ENCODE measurements around the gene SREK1IP1.
"Not testable (repeated sequence)": the region's sequence is repeated elsewhere in the genome, so short reads cannot be mapped to it uniquely, and the experiment has no call there.

Gene SREK1IP1

DNA sequence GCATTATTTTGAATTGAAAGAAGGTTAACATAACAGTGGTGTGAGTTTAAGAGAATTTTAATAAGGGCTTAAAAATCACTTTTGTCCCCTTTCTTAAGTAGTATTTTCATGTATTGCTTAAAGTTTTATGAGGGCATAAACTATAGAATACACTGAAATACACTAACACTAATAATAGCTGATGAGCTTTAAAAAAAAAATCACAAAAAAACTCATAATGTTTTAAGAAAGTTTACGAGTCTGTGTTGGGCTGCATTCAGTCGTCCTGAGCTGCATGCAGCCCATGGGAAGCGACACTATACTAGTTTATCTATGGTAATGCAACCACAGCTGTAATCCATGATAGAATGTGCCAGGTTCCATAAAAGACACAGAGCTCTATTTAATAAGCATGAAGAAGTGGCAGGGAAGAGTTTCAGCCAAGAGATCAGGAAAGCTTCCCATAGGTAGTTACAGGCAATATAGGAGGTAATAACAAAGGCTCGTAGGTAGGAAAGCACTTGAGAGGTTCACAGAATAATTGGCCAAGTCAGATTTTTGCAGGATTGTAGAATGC lies 4.5 kb downstream of the SREK1IP1 start:
- no peak for DNase-seq

DNA sequence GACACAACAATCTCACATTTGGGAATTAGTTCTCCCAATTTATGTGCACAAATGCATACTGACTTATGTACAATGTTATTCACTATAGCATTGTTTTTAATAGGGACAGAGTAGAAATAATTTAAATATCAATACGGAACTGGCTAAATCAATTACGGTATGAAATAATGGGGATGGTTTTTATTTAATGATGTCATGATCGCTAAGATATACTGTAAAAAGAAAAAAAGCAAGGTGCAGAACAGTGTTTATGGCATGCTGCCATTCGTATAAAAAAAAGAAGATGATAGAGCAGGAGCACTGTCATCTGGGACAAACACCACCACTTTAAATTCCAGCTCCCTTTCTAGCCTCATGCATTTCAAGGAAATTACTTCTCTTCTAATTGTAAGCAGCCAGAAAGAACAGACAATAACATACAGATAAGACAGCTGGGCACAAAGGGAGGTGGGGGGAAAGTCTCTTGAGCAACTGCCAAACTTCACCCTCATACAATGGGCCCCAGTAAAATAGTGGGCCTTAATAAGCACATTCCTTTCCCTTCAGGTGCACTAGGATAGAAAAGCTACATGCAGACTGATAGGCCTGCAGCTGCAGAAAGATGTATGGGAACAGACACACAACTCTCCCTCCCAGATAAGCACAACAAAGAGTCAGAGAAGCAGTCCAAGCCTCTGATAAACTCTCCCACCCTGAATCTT lies 8.4 kb downstream of the SREK1IP1 start:
- DNase-seq: no peak

DNA sequence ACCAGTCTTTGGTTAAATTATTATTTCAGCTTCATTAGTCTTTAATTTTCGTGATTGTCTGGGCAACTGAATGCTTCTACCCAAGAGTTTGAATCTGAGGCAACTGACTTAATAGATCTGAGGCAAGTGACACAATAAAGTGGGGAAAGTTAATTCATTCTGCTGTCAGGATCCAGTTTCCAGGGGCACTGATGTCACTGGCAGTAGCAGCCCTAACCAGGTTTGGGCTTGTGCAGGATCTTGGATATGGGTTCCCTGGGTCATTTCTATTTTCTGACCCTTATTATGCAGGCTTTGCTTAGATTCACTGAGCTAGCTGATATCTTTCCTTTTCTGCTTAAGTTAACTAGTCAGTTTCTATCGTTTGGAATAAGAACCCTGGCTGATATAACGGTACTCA lies 9.6 kb downstream of the SREK1IP1 start:
- no peak for DNase-seq

DNA sequence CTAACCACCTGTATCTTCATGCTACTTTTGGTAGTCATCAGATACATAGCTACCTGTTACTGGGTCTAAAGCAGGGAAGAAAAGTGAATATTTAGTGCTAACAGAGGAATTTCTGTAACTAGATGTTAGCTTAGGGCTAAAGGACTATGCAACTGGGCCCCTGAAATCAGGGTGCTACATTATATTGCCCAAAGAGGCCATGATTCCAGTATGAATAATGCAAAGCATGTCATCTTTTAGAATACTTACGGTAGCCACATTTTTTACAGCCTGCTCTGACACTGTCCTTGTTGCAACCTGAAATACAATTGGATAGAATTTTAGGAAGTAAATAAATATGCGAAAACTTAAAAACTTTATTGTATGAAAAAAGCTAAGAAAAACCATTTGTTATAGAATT lies 14.4 kb downstream of the SREK1IP1 start:
- no peak for DNase-seq

DNA sequence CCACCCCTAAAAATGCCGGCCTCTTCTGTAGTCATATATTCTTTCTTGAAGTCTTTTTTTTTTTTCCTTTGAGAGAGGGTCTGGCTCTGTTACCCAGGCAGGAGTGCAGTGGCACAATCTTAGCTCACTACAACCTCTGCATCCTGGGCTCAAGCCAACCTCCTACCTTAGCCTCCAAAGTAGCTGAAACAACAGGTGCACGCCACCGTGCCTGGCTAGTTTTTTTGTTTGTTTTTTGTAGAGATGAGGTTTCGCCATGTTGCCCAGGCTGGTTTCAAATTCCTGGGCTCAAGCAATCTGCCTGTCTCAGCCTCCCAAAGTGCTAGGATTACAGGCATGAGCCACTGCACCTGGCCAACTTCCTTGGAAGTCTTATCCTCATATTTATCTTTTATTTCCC lies 19.1 kb downstream of the SREK1IP1 start:
- no peak for DNase-seq

DNA sequence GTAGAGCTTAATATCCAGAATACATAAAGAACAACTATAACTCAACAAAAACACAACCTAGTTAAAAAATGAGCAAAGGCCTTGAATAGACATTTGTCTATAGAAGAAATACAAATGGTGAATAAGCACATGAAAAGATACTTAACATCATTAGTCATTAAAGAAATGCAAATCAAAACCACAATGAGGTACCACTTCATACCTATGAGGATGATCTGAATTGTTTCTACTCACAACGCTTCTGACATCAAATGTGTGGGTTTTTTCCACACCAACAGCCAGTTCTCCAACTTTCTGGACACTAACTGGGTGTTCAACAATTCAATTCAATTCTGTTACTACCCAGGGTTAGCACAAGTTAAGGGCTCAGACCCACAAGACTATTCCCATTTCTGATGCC lies 22.0 kb downstream of the SREK1IP1 start:
- no peak for DNase-seq

DNA sequence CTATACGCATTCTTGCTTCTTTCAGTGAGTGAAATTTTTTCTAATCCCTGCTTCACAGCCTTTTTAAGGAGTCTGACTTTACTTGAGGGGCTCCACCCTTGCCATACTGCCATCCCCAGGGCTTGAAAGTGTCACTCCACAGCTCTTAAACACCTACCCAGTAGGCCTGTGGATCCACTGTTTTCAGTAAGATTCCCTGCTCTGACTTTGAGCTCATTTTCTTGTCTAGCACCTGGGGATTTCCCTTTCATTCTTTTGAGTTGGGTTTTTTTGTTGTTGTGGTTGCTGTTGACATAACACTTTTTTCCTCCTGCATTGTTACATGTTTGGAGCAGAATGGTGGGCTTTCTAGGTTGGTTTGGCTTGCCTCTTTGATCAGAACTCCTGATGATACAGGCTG lies 23.6 kb downstream of the SREK1IP1 start:
- DNase-seq: no peak

DNA sequence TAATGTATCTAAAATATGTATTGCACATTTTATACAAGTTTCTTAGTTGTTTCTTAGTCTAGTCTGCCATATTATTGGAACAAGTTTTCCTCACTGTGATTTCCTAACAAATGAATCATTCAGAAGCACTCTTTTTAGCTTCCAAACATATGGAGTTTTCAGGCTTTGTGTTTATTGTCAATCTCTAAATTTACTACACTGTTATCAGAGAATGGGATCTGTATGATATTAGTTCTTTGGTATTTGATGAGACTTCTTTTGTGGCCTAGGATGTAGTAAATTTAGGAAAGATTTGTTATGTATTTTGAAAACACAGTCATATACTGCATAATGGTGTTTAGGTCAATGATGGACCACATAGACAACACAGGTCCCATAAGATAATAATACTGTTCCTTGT lies 25.7 kb downstream of the SREK1IP1 start:
- no peak for DNase-seq

DNA sequence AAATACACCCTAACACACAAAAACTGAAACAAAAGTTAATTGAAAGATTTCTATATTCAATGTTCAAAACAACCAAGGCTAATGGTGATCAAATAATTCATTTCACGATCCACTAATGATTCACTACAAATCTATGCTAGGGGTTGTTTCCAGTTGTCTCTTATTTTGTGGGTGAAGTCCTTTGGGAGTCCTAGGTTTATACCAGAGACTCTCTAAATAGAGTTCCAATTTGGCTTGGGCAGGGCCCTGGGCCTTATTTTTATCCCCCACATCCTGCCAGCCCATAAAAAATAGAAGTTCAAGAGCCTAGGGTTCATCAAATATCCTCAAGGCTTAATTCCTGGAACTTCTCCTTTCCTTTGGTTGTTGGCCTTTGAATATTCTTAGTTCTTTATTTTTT lies 26.1 kb downstream of the SREK1IP1 start:
- DNase-seq: no peak

DNA sequence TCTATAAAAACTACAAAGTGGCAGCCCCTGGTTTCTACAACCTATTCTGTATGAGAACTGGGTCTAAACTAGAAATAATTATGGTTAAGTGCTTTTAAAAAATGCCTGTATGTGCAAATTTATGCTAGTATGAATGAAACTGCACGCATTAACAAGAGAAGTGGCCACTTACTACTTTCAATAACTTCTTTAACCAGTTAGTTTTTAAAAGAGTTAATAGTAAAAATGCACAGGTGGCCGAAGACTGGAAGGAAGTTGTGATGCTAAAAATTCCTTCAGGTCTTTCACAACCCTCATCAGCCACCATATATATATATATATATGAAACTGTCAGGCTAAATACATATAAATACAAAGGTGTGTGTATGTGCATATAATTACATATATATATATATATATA lies 41.3 kb downstream of the SREK1IP1 start:
- no peak for DNase-seq

DNA sequence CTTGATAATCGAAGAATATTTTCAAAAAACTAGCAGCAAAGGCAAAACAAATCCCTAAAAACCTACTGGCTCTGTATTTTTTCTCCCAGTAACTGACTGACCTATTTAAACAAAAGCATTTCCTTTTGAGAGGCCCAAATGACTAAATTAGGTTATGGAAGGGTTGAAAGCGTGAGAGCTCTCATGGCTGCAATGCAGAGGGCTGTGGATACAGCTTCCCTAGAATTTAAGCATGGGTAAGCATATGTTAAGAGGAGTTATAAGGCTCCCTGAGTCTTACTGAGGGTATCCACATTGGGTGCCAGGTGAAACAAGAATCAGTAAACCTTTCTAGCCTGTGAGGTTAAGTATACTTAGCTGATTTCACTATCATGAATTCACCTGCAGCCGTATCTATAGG lies 45.9 kb downstream of the SREK1IP1 start:
- no peak for DNase-seq

DNA sequence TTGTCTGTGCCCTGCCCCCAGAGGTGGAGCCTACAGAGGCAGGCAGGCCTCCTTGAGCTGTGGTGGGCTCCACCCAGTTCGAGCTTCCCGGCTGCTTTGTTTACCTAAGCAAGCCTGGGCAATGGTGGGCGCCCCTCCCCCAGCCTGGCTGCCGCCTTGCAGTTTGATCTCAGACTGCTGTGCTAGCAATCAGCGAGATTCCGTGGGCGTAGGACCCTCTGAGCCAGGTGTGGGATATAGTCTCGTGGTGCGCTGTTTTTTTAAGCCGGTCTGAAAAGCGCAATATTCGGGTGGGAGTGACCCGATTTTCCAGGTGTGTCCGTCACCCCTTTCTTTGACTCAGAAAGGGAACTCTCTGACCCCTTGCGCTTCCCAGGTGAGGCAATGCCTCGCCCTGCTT lies 54.0 kb downstream of the SREK1IP1 start:
- not testable (repeated sequence) for DNase-seq

DNA sequence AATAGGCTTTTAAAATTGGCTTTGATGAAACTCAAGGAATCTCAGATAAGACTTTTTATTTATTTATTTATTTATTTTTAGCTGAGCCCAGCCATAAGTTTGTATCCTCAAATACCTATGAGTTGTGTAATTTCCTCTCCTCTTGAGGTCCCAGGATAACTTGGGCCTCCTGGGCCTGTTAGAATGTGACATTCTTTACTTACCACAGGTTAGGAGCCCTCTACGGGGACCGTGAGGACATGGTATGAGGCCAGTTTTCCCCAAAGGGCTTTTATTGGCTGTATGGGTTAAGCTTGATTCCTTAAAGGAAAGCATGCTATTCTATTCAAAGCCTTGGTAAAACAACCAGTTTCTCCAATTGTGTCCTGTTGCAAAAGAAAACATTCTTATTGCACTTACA lies 61.3 kb downstream of the SREK1IP1 start:
- DNase-seq: no peak

DNA sequence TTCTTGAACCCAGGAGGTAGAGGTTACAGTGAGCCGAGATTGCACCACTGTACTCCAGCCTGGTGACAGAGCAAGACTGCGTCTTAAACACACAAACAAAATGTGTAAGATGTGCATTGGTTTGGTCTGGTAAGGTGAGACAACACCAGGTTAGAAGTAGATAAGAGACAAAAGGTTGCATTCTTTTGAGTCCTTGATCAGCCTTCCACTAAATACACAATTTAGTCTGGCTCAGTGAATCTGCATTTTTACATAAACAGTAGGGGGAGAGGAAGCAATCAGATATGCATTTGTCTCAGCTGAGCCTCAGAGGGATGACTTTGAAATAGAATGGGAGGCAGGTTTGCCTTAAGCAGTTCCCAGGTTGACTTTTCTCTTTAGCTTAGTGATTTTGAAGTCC lies 62.4 kb downstream of the SREK1IP1 start:
- not testable (repeated sequence) for DNase-seq

DNA sequence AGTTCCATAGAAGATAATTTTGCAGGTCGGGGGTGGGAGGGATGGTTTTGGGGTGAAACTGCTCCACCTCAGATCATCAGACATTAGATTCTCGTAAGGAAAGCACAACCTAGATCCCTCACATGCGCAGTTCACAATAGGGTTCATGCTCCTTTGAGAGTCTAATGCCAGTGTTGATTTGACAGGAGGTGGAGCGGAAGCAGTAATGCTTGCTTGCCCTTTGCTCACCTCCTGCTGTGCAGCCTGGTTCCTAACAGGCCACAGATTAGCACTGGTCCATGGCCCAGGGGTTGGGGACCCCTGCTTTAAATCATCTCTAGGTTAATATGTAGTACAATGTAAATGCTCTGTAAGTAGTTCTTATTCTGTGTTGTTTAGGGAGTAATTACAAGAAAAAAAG lies 67.7 kb downstream of the SREK1IP1 start:
- no peak for DNase-seq

DNA sequence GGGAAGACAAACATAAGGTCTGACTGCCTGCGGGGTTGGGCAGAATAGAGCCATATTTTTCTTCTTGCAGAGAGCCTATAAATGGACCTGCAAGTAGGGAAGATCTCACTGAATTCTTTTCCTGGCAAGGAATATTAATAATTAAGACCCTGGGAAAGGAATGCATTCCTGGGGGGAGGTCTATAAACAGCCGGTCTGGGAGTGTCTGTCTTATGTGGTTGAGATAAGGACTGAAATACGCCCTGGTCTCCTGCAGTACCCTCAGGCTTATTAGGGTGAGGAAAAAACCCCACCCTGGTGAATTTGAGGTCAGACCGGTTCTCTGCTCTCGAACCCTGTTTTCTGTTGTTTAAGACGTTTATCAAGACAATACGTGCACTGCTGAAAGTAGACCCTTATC lies 72.1 kb downstream of the SREK1IP1 start:
- DNase-seq: not testable (repeated sequence)

DNA sequence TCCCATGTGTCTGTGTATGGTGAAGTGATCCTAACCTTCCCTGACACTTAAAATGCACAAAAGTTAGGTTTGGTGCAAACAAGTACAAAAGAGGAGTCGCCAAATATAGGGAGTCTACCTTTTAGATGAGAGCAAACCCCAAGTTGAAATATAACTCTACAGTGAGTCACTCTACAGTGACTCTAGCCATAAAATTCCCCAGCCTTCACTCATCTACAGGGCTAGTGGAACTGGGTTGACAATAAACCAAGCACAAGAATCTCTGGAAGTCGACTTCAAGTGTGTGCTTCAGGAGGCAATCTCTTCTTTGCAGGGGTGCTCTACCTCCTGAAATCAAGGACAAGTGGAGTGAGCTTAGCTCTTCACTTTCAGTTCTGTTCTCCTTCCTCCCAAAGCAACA lies 74.9 kb downstream of the SREK1IP1 start:
- no peak for DNase-seq

DNA sequence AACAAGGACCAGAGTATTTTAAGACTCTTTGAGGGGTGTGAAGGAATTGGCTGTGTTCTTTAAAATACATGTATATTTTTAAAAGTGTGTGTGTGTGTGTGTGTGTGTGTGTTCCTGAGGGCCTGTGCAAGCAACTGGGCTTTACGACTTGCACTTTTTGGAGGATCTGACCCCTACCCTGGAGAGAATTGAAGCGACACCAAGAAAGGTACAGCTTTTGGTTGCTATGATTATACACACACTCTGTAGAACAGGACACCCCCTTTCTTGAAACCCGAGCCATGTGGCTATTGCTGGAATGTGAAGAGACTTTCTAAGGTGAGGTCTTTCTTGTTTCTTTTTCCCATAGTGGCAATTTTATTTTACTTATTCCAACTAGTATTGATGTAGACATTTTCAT lies 77.2 kb downstream of the SREK1IP1 start:
- DNase-seq: no peak

DNA sequence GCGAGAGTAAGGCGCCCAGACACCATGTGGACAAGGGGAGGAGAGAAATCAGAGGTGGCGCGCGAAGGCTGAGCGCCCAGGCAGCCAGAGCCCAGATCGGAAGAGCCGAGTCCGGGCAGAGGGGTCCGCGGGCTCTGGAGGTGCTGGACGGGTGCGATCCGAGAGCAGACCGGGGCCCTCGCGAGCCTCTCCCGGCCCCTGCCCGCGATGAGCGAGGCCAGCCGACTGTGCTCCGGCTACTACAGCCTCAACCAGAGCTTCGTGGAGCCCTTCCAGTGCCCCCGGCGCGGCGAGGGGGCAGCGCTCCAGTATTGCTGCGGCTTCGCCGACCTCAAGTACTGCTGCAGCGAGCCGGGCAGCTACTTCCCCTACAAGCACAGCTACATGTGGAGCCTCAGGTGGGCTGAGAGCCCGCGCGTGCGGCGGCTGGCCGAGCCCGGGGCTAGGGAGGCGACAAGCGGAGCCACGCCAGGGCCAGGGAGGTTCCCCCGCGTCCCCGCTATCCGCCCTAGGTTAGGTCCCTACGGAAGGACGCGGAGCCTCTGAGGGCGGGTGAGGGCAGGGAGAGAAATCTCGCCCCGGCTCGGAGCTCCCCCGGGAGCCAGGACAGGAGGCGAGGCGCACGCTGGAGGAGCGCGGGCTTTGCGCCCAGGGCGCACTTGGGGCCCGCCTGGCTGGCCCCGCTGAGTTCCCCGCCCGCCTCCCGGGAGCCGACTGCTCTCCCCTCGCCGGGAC lies 77.9 kb downstream of the SREK1IP1 start, which contains the start of gene SHISAL2B:
Gene SHISAL2B (plus strand): TSS at position 87 of the 735 bp plus-strand sequence. CDS start 121 bp downstream, at position 208.
- no peak for DNase-seq

DNA sequence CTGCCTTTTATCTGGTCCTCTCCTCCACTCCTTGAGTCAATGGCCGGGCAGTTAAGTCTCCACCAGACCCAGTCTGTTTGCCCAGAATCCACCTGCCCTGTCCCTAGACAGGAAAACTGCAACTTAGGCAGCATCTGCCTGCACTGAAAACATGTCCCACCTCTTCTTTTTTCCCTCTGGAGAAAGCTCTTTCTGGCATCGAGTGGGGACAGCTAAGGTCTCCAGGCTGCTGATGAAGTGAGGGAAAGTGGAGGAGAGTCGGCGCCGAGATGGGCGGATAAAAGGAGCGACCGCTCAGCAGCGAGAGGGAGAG lies 78.4 kb downstream of the SREK1IP1 start:
- DNase-seq: no peak

DNA sequence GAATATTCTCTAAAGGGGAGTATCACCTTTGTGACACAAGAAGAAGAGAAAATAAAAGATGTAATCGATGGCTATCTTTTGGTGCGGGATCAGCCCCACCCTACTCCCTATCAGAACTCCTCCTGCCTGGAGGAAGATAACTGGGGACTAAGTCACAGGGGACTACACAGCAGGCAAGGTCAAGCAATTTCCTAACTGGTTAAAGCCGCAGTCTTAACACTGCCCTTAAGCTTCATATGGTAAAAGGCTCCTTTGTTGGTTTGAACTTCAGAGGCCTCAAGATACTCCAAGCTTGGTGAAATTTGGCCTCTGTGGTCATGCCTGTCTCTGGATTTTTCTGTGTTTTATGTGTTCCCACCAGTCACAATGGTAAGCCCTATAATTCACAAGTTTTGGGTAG lies 79.5 kb downstream of the SREK1IP1 start:
- no peak for DNase-seq

DNA sequence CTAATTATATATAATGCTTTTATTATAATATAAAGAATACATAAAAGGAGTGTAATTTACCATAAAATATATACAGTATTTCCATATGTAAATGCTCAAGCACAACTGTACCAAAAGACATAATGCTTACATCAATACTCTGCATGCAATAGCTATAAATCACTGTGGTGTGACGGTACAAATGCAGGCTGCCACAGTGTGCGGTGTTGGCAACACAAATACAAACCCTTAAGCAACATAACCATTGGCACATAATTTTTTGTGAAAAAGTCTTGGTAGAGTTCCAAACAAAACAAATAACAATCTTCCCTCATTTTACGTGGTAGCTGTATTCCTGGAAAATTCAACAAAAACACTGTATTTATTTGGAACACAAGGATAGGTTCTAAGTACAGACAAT lies 80.1 kb downstream of the SREK1IP1 start:
- DNase-seq: no peak

DNA sequence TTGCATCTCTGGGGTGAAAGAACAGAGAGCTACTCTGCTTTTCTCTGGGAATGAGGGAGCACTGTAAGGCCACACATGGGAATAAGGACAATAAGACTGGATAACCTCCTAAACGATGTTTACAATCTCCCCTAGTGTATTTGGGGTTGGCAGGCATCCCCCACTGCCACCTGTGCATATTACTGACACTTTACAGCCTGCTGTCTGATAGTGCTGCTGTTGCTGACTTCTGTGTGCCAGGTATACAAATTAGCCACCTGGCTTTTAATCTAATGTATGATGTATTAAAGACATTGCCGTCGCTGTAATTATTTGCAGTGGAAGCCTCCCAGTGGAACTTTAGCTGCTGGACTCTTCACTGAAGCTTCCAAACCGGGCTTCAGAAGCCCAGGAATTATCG lies 82.6 kb downstream of the SREK1IP1 start:
- DNase-seq: no peak

DNA sequence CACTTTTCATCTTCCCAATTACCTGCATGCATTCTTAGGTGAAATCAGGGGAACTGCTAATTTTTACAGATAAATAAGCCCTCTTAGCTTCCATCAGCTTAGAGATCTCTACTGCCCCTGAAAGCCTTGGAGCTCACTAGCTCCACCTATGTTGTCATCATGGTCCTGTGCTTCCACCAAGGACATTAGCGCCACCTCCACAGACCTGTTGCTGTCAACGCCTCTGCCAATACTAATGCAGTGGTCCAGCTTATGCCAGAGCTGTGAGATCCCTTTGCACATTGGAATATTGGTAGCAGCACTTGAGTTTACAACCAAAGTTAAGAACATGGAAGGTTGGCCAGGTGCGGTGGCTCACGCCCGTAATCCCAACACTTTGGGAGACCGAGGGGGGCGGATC lies 85.9 kb downstream of the SREK1IP1 start:
- no peak for DNase-seq

DNA sequence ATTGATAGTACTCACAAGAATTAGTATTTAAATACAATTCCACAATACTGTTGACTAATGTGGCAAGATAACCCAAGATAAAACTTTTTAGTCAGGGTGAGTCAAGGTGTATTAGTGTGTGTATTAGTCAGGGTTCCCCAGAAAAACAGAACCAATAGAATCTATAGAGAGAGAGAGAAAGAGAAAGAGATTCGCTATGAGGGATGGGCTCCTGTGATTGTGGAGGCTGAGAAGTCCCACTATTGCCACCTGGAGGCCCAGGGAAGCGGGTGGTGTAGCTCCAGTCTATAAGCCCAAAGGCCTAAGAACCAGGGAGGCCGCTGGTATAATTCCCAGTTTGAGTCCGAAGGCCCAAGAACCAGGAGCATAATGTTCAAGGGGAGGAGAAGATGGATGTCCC lies 88.2 kb downstream of the SREK1IP1 start:
- no peak for DNase-seq

Measured in NCI-H510A (cell line).